CD4-positive, alpha-beta T cell treated with Interleukin-17A for 1 hour (primary cell): ENCODE measurements around the gene RPL39.
"Not testable (repeated sequence)": the region's sequence is repeated elsewhere in the genome, so short reads cannot be mapped to it uniquely, and the experiment has no call there.

Experiments
- DNase-seq: peaks from one replicate; pipeline ENCODE4 v3.0.0-alpha.2; 2020

The RPL39 gene

GRCh38 chrX:119762718-119763117 lies 28.7 kb downstream of the RPL39 start:
- no peak for DNase-seq

DNA sequence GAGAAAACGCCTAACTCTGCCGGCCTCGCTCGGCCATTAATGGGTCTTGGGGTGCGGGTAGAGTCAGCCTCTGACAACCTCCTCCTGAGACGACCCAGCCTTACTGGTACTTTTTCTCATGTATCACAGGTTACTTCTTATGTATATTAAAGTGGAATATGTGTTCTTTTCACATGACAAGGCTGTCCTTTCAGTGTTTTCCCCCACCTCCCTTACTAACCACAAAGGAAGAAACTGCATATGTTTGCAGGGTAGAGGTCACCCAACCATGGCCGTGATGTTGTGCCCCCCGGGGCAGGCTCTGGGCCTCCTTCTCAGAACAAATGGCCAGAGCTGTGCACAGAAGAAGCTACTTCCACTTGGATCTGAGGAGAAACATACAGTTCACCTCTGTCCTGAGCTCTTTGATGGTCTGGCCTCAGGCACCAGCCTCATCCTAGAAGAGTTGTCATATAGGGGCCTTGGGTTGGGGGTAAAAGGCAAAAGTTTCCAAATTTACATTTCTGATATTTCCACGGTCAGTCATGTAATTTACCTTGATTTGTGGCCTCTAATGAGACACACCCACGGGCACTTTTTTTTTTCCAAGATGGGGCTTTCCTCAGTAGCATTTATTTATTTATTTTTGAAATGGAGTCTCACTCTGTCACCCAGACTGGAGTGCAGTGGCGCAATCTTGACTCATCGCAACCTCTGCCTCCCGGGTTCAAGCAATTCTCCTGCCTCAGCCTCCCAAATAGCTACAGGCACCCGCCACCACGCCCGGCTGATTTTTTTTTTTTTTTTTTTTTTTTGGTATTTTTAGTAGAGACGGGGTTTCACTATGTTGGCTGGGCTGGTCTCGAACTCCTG lies 31.2 kb downstream of the RPL39 start:
- no peak for DNase-seq

DNA sequence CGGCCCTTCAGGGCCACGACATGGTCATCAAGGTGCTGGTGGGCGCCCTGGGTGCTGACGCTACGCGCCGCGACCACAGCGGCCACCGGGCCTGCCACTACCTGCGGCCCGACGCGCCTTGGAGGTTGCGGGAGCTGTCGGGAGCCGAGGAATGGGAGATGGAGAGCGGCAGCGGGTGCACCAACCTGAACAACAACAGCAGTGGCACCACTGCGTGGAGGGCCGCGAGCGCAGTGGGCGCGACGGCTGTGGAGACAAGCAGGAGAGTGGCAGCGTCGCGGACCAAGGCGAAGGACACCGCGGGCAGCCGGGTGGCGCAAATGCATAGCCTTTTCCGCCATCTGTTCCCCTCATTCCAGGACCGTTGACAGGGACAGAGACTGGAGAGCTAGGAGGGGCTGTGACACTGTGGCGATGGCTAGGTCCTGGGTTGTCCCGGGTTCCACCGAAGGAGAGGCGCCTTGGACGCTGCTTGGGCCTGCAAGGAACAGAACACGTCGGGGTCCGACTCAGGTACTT lies 32.1 kb downstream of the RPL39 start:
- DNase-seq, result no peak

DNA sequence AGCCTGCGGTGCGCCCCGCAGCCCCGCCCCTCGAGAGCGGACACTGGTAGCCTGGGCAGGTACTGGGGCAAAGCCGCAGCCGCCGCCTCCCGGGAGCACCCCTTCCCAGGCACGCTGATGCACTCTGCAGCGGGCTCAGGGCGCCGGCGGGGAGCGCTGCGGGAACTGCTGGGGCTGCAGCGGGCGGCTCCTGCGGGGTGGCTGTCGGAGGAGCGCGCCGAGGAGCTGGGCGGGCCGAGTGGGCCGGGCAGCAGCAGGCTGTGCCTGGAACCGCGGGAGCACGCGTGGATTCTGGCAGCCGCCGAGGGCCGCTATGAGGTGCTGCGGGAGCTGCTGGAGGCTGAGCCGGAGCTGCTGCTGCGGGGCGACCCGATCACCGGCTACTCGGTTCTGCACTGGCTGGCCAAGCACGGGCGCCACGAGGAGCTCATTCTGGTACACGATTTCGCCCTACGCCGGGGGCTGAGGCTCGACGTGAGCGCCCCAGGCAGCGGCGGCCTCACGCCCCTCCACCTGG lies 32.6 kb downstream of the RPL39 start:
- peak; percentile 32 for DNase-seq

GRCh38 chrX:119757979-119758730 lies 33.3 kb downstream of the RPL39 start, which contains the start of gene SOWAHD:
SOWAHD (plus strand) TSS chrX:119758588; CDS start chrX:119758668, 80 bp downstream.
- peak; percentile 37 for DNase-seq

DNA sequence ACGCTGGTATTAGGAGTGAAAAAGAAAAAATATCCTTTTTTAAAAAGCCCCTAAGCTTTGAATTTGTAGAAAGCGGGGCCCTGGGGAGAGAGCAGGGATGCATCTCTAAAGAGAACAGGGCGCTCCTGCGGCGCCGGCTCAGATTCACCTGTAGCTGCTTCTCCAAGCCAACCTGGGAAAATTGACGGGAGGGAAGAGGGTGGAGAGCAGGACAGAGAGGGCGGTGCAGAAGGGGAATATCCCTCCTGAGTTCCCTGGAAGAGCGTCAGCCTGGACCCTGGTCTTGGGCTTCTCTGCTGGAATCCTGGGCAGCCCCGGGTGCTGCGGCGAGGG lies 33.8 kb downstream of the RPL39 start:
- DNase-seq, result no peak

DNA sequence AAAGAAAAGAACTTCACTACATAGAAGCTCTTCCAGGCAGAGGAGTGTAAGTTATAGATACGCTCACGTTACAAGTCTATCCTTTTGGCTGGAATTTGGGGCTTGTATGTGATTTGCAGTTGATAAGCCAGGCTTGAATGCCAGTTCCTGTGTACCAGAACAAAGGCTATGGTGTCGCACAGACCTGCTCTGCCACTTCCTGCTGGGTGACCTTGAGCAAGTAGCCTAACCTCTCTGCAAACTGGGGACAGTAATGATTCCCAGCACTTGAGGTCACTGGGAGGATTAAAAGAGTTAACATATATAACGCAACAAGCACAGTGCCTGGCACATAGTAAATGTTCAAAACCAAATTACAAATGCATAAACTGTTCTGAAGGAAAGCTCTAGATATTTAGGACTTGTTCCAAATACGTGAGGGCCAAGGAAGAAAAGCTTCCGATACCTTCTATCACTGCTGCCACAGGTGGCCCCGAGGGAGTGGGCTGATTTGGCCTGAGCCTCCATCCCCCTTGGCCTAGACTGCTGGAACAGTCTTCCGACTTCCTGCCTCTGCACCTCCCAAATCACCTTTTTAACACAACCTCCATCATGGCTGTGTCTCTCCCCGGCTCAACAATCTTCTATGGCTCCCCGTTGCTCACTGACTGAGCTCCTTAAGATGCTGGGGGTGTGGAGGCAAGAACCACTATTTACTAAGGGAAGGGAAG lies 34.3 kb downstream of the RPL39 start:
- no peak for DNase-seq

- DNase-seq, result peak; percentile 62
These were observed 35.4 kb downstream of the RPL39 start for GRCh38 chrX:119755981-119756533.

- DNase-seq, result peak; percentile 88
These were observed 37.7 kb downstream of the RPL39 start for GRCh38 chrX:119753639-119754257.

GRCh38 chrX:119753001-119753400 lies 38.4 kb downstream of the RPL39 start:
- DNase-seq, result no peak

- not testable (repeated sequence) for DNase-seq
These were observed 40.7 kb downstream of the RPL39 start for GRCh38 chrX:119750751-119751150.

- DNase-seq, result not testable (repeated sequence)
These were observed 41.3 kb downstream of the RPL39 start for GRCh38 chrX:119750131-119750530.

DNA sequence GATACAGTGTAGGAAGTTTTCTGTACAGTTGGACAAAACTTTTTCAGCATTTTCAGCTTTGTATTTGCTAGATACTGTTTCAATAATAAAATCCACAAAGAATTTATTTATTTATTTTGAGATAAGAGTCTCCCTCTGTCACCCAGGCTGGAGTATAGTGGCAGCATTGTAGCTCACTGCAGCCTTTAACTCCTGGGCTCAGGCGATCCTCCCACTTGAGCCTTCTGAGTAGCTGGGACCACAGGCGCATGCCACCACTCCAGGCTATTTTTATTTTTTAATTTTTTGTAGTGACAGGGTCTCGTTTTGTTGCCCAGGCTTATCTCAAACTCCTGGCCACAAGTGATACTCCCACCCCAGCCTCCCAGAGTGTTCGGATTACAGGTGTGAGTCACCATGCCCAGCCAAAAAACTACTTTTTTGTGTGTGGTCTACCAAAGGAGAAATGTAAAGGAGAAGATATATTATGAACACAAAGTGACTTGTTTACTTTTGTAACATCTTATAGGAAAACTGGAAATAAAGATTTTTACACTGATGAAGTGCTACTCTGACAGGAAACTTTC lies 46.1 kb downstream of the RPL39 start:
- DNase-seq, result no peak

- no peak for DNase-seq
These were observed 52.7 kb downstream of the RPL39 start for GRCh38 chrX:119738742-119739141.
